ENCODE results near the gene RPS10.

GRCh38 chr6:34393191-34393965, 32.5 kb downstream of the RPS10 start:
- TF ChIP-seq PKNOX1 (IDR thresholded peaks at IDR 0.05) (no peak), NFRKB (IDR thresholded peaks at IDR 0.05) (no peak), SUZ12 (IDR thresholded peaks at IDR 0.05) (no peak), FOXK2 (IDR thresholded peaks at IDR 0.05) (no peak), FOXA1 (IDR thresholded peaks at IDR 0.05) (no peak), L3MBTL2 (conservative IDR thresholded peaks at IDR 0.05) (no peak), FOXM1 (IDR thresholded peaks at IDR 0.05; ENCODE audit: borderline replicate concordance) (no peak), SP1 (IDR thresholded peaks at IDR 0.05) (no peak), HDGF (IDR thresholded peaks at IDR 0.05; ENCODE audit: borderline replicate concordance) (no peak), TARDBP (IDR thresholded peaks at IDR 0.05) (no peak), ELF4 (IDR thresholded peaks at IDR 0.05) (no peak), BHLHE40 (IDR thresholded peaks at IDR 0.05; ENCODE audit: borderline replicate concordance) (no peak), ZNF384 (IDR thresholded peaks at IDR 0.05) (no peak)

All from HEK293T (cell line).